Neural cell (in vitro differentiated cells): ENCODE measurements around the gene RAD51B.

ENCODE experiments used
- EP300 ChIP-seq: fragments of 450-650 bp; conservative IDR thresholded peaks from 2 replicates; pipeline ENCODE4 v1.6.1; 2014; ENCODE audit warnings: antibody characterized with exemption, mild to moderate bottlenecking, moderate library complexity; ENCODE audit not compliant: poor library complexity, severe bottlenecking
- EZH2 ChIP-seq: fragments of 200-600, 300-800 bp; shearing (Covaris generic), sonication (generic); IDR thresholded peaks from 2 replicates; pipeline ENCODE4 v1.6.1; 2014; ENCODE audit warnings: antibody characterized with exemption, low read length, borderline replicate concordance, mild to moderate bottlenecking; ENCODE audit not compliant: insufficient read depth, poor library complexity, severe bottlenecking
- MXI1 ChIP-seq: fragments of 450-650 bp; conservative IDR thresholded peaks from 2 replicates; pipeline ENCODE4 v1.6.1; 2014; ENCODE audit warnings: antibody characterized with exemption, mild to moderate bottlenecking; ENCODE audit not compliant: poor library complexity, severe bottlenecking
- POLR2AphosphoS5 ChIP-seq: IDR thresholded peaks from 2 replicates; pipeline ENCODE4 v1.6.1; 2012
- RAD21 ChIP-seq: fragments of 450-650 bp; conservative IDR thresholded peaks from 2 replicates; pipeline ENCODE4 v1.6.1; 2014; ENCODE audit warnings: antibody characterized with exemption, mild to moderate bottlenecking, moderate library complexity
- REST ChIP-seq: IDR thresholded peaks from 2 replicates; pipeline ENCODE4 v1.6.1; 2012; ENCODE audit warnings: borderline replicate concordance
- SMC3 ChIP-seq: fragments of 450-650 bp; conservative IDR thresholded peaks from 2 replicates; pipeline ENCODE4 v1.6.1; 2014; ENCODE audit warnings: antibody characterized with exemption, mild to moderate bottlenecking, moderate library complexity; ENCODE audit not compliant: poor library complexity
- TAF1 ChIP-seq: IDR thresholded peaks from 2 replicates; pipeline ENCODE4 v1.6.1; 2012; ENCODE audit warnings: low read depth
- TF ChIP-seq, protein P1 (sequence below): fragments of 450-650 bp; IDR thresholded peaks from 2 replicates; pipeline ENCODE4 v1.5.1; 2014; ENCODE audit warnings: antibody characterized with exemption, mild to moderate bottlenecking, moderate library complexity; ENCODE audit not compliant: poor library complexity, severe bottlenecking

GRCh38 chr14:68695326-68695768 lies 875.8 kb downstream of the RAD51B start:
- TF ChIP-seq RAD21, result no peak
- TF ChIP-seq, protein P1, sequence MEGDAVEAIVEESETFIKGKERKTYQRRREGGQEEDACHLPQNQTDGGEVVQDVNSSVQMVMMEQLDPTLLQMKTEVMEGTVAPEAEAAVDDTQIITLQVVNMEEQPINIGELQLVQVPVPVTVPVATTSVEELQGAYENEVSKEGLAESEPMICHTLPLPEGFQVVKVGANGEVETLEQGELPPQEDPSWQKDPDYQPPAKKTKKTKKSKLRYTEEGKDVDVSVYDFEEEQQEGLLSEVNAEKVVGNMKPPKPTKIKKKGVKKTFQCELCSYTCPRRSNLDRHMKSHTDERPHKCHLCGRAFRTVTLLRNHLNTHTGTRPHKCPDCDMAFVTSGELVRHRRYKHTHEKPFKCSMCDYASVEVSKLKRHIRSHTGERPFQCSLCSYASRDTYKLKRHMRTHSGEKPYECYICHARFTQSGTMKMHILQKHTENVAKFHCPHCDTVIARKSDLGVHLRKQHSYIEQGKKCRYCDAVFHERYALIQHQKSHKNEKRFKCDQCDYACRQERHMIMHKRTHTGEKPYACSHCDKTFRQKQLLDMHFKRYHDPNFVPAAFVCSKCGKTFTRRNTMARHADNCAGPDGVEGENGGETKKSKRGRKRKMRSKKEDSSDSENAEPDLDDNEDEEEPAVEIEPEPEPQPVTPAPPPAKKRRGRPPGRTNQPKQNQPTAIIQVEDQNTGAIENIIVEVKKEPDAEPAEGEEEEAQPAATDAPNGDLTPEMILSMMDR, result no peak
- no peak for TF ChIP-seq EZH2
- no peak for TF ChIP-seq EP300
- TF ChIP-seq REST, result no peak
- TF ChIP-seq SMC3, result no peak
- TF ChIP-seq TAF1, result no peak
- TF ChIP-seq POLR2AphosphoS5, result no peak
- no peak for TF ChIP-seq MXI1
